CD14-positive monocyte (primary cell): ENCODE measurements around the gene DTNB. TPM values are rescaled to one million over a fixed set of nuclear protein-coding genes. Genes with fewer than 3 reads are reported as not detected.
A peak's percentile ranks its signal among the peaks of the same experiment; 100 is the strongest.

Experiments used
- DNase-seq, 3 donors: peaks; one replicate each; pipeline ENCODE4 v3.0.0-alpha.2; 2011 to 2022
- H2AFZ ChIP-seq: 2 replicates; pipeline ENCODE4 v1.6.0; 2012; ENCODE audit warnings: mild to moderate bottlenecking, low read depth, low read length, inconsistent platforms; ENCODE audit not compliant: insufficient read depth, poor library complexity, severe bottlenecking
- H3K27ac ChIP-seq, 2 donors: 1 replicate in 1 of 2; 2 replicates in 1 of 2; pipeline ENCODE4 v1.5.1; 2012 to 2013; ENCODE audit warnings: low read length in 2 of 2, control low read depth in 1 of 2, inconsistent platforms in 1 of 2, low read depth in 1 of 2, mild to moderate bottlenecking in 1 of 2
- H3K27me3 ChIP-seq, 2 donors: one replicate each; pipeline versions ENCODE4 v1.6.0 to v1.6.1; 2011 to 2013; ENCODE audit warnings: low read length in 2 of 2; ENCODE audit not compliant: control insufficient read depth in 2 of 2, insufficient read depth in 2 of 2
- H3K36me3 ChIP-seq, 2 donors: replicated peaks in 1 of 2; 1 replicate in 1 of 2; 2 replicates in 1 of 2; pipeline versions ENCODE4 v1.5.1 to v1.6.1; 2012 to 2013; ENCODE audit warnings: low read length in 2 of 2, control low read depth in 1 of 2, inconsistent platforms in 1 of 2, mild to moderate bottlenecking in 1 of 2; ENCODE audit not compliant: insufficient read depth in 2 of 2, control insufficient read depth in 1 of 2
- H3K4me1 ChIP-seq, 2 donors: 1 replicate in 1 of 2; 2 replicates in 1 of 2; pipeline versions ENCODE4 v1.5.1 to v1.6.1; 2012 to 2013; ENCODE audit warnings: low read length in 2 of 2, control low read depth in 1 of 2, inconsistent platforms in 1 of 2, mild to moderate bottlenecking in 1 of 2, moderate library complexity in 1 of 2; ENCODE audit not compliant: insufficient read depth in 2 of 2, control insufficient read depth in 1 of 2
- H3K4me2 ChIP-seq: replicated peaks from 2 replicates; pipeline ENCODE3; 2012; ENCODE audit warnings: low read length, moderate library complexity, mild to moderate bottlenecking; ENCODE audit not compliant: poor library complexity, severe bottlenecking; ENCODE audit errors: extremely low read depth
- H3K4me3 ChIP-seq, 3 experiments: fragments of 200-600 bp in 1 of 3; sonication (generic) in 1 of 3; replicated peaks in 1 of 3; 1 replicate in 2 of 3; 2 replicates in 1 of 3; pipeline ENCODE4 v1.5.1; 2011 to 2013; ENCODE audit warnings: low read length in 3 of 3, mild to moderate bottlenecking in 3 of 3, control low read depth in 2 of 3, low read depth in 2 of 3, inconsistent platforms in 1 of 3, moderate library complexity in 1 of 3
- H3K79me2 ChIP-seq: 2 replicates; pipeline ENCODE4 v1.6.0; 2012; ENCODE audit warnings: mild to moderate bottlenecking, control low read depth, inconsistent platforms, low read length, moderate library complexity; ENCODE audit not compliant: insufficient read depth
- H3K9ac ChIP-seq: 2 replicates; pipeline ENCODE4 v1.6.0; 2017; ENCODE audit warnings: low read length, mild to moderate bottlenecking; ENCODE audit not compliant: insufficient read depth, poor library complexity, severe bottlenecking
- H3K9me3 ChIP-seq, 2 donors: replicated peaks in 1 of 2; 1 replicate in 1 of 2; 2 replicates in 1 of 2; pipeline versions ENCODE4 v1.5.1 to v1.6.1; 2012 to 2013; ENCODE audit warnings: low read length in 2 of 2, control low read depth in 1 of 2; ENCODE audit not compliant: control insufficient read depth in 1 of 2, insufficient read depth in 1 of 2
- H4K20me1 ChIP-seq: 2 replicates; pipeline ENCODE4 v1.6.0; 2012; ENCODE audit warnings: mild to moderate bottlenecking, low read length, control low read depth, moderate library complexity; ENCODE audit not compliant: insufficient read depth
- H3K27ac Mint-ChIP-seq, 7 donors: one replicate each; pipeline ENCODE4 v1.8.0; 2020; ENCODE audit warnings: mild to moderate bottlenecking in 7 of 7, mixed read lengths in 7 of 7, moderate library complexity in 6 of 7, inconsistent platforms in 2 of 7
- H3K27me3 Mint-ChIP-seq, 3 donors: one replicate each; pipeline ENCODE4 v1.8.0; 2021 to 2022; ENCODE audit warnings: low read depth in 3 of 3, mild to moderate bottlenecking in 3 of 3, mixed read lengths in 3 of 3, moderate library complexity in 3 of 3, inconsistent platforms in 1 of 3
- H3K36me3 Mint-ChIP-seq, 2 donors: one replicate each; pipeline ENCODE4 v1.8.0; 2020; ENCODE audit warnings: mixed read lengths in 2 of 2, inconsistent platforms in 1 of 2, mild to moderate bottlenecking in 1 of 2
- H3K4me1 Mint-ChIP-seq: one replicate; pipeline ENCODE4 v1.8.0; 2020; ENCODE audit warnings: mild to moderate bottlenecking, mixed read lengths
- H3K4me3 Mint-ChIP-seq, 2 donors: one replicate each; pipeline ENCODE4 v1.8.0; 2020; ENCODE audit warnings: mild to moderate bottlenecking in 2 of 2, mixed read lengths in 2 of 2, moderate library complexity in 1 of 2
- H3K9me3 Mint-ChIP-seq, 7 donors: one replicate each; pipeline ENCODE4 v1.8.0; 2020 to 2022; ENCODE audit warnings: mixed read lengths in 7 of 7, mild to moderate bottlenecking in 6 of 7, moderate library complexity in 6 of 7, inconsistent platforms in 2 of 7
- CTCF ChIP-seq: fragments of 200-600 bp; IDR thresholded peaks from one replicate; pipeline ENCODE4 v1.8.0; 2022; ENCODE audit warnings: antibody characterized with exemption, mild to moderate bottlenecking
- WGBS: methylation state at CpG from one replicate; pipeline ENCODE4 v1.1.5; 2013; ENCODE audit warnings: missing lambda C conversion rate; ENCODE audit not compliant: insufficient coverage; 5-methylcytosine and 5-hydroxymethylcytosine counted together
- intact Hi-C, 2 donors: fragments of 100-400 bp; cut with micrococcal nuclease; formaldehyde crosslinking; loops; one replicate each; pipeline versions ENCODE4 v1.15.0 to v1.15.1; 2023
- polyA plus RNA-seq, 3 donors: library from polyadenylated mRNA; depleted of rRNA in 1 of 3; unstranded in 2 of 3; stranded (reverse) in 1 of 3; fragments of 300-500 nt in 2 of 3; fragments of >200 nt in 1 of 3; fragmentation: Illumina TruSeq in 2 of 3; gene quantifications; 1 replicate in 2 of 3; 2 replicates in 1 of 3; pipeline ENCODE4 v1.2.3, GENCODE V29; 2012 to 2021

DTNB gene
- polyA plus RNA-seq, 3 donors, result 3.0 to 4.2 (median 3.3) TPM

DNA sequence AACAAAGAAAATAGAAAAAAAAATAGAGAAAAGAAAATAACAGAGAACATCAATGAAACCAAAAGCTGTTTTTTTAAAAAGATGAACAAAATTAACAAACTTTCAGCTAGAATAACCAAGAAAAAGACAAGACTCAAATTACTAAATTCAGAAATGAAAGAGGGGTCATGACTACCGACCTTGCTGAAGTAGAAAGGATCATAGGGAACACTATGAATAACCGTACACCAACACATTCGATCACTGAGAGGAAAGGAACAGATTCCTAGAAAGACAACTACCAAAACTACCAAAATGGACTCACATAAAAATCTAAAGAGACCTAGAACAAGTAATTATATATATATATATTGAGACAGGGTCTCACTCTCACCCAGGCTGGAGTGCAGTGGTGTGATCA, 37.4 kb upstream of the DTNB start:
- WGBS, result no CpG with 5 or more reads among the region's 3 CpGs
- no peak overlapping the region for H3K4me2 ChIP-seq
- DNase-seq, result no peak
- peaks cover 8 to 16% of the 10 kb centered on the region in 2 donors for H3K4me1 ChIP-seq
- H2AFZ ChIP-seq, result no peak overlapping the region
- no peaks in the 10 kb centered on the region for H4K20me1 ChIP-seq
- Mint-ChIP-seq H3K9me3 (peaks cover 0 to 5% (median 0%) of the 10 kb centered on the region in 7 donors), H3K36me3 (no peaks in the 10 kb centered on the region), H3K27me3 (peaks cover 0 to 3% (median 0%) of the 10 kb centered on the region in 3 donors), H3K27ac (no peak overlapping the region), H3K4me1 (peaks cover 9% of the 10 kb centered on the region), H3K4me3 (peak overlapping the region in 1 of 2 donors; percentile 39)
- H3K27ac ChIP-seq, result no peak overlapping the region
- no peak overlapping the region for H3K9ac ChIP-seq
- no peak overlapping the region for H3K4me3 ChIP-seq
- H3K36me3 ChIP-seq, result no peaks in the 10 kb centered on the region
- H3K79me2 ChIP-seq, result no peaks in the 10 kb centered on the region
- intact Hi-C loops, result no loop called here
- no peaks in the 10 kb centered on the region for H3K27me3 ChIP-seq
- H3K9me3 ChIP-seq, result no peaks in the 10 kb centered on the region
- no peak for TF ChIP-seq CTCF

DNA sequence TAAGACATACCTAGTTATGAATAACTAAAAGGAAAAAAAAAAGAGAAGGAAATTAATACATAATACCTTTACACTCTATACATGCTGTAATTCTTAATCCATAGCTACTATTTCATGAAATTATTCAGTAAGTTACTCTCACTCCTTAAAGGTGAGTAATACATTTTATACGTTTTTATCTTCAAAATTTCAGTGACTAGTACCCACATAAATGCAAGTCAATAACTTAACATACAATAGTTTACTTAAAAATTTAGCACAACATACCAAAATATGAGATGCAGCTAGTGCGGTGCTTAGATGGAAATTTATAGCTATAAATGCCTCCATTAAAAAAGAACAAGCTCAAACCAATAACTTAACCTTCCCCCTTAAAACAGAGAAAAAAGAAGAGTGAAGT, 36.0 kb upstream of the DTNB start:
- no peak for TF ChIP-seq CTCF
- H3K4me1 ChIP-seq, result peaks cover 8 to 16% of the 10 kb centered on the region in 2 donors
- peaks cover 0 to 8% (median 2%) of the 10 kb centered on the region in 7 donors for H3K9me3 Mint-ChIP-seq
- no peaks in the 10 kb centered on the region for H3K79me2 ChIP-seq
- no peak for DNase-seq
- WGBS, result no CpG with 5 or more reads among the region's 2 CpGs
- H3K9ac ChIP-seq, result no peak overlapping the region
- intact Hi-C loops, result no loop called here
- H3K27me3 Mint-ChIP-seq, result peaks cover 0 to 3% (median 0%) of the 10 kb centered on the region in 3 donors
- H3K36me3 ChIP-seq, result no peaks in the 10 kb centered on the region
- no peaks in the 10 kb centered on the region for H4K20me1 ChIP-seq
- no peaks in the 10 kb centered on the region for H3K27me3 ChIP-seq
- no peak overlapping the region for H3K4me3 Mint-ChIP-seq
- no peaks in the 10 kb centered on the region for H3K9me3 ChIP-seq
- no peaks in the 10 kb centered on the region for H3K36me3 Mint-ChIP-seq
- H3K4me3 ChIP-seq, result no peak overlapping the region
- no peak overlapping the region for H3K27ac Mint-ChIP-seq
- H3K4me2 ChIP-seq, result no peak overlapping the region
- H3K4me1 Mint-ChIP-seq, result peaks cover 9% of the 10 kb centered on the region
- H3K27ac ChIP-seq, result no peak overlapping the region
- H2AFZ ChIP-seq, result no peak overlapping the region
